Heart left ventricle (tissue), 16 donors: Measurements from ENCODE around the gene C19orf12. TPM values are rescaled to one million over a fixed set of nuclear protein-coding genes. Genes with fewer than 3 reads are reported as not detected.

Source experiments
- ATAC-seq, 4 donors: fragments of 200-7000 bp; cut with Tn5 transposase; one replicate each; pipeline ENCODE4 v1.9.1; 2020 to 2022; ENCODE audit warnings: moderate library complexity in 4 of 4, mild to moderate bottlenecking in 3 of 4, moderate number of reproducible peaks in 1 of 4
- DNase-seq, 5 donors: peaks; one replicate each; pipeline ENCODE4 v3.0.0-alpha.2; 2020
- H3K27ac ChIP-seq, 12 donors: fragments of 200-600 bp; sonication (generic) in 4 of 12; one replicate each; pipeline versions ENCODE4 v1.5.0 to v1.8.0; 2016 to 2022; ENCODE audit warnings: mild to moderate bottlenecking in 2 of 12
- H3K27me3 ChIP-seq, 9 donors: fragments of 200-600 bp; sonication (generic) in 2 of 9; one replicate each; pipeline versions ENCODE4 v1.5.1 to v1.8.0; 2016 to 2022; ENCODE audit warnings: mild to moderate bottlenecking in 3 of 9
- H3K36me3 ChIP-seq, 9 donors: fragments of 200-600 bp; sonication (generic) in 2 of 9; one replicate each; pipeline versions ENCODE4 v1.5.0 to v1.8.0; 2018 to 2022; ENCODE audit warnings: mild to moderate bottlenecking in 2 of 9
- H3K4me1 ChIP-seq, 12 donors: fragments of 200-600 bp; sonication (generic) in 4 of 12; one replicate each; pipeline versions ENCODE4 v1.5.0 to v1.8.0; 2016 to 2022; ENCODE audit warnings: mild to moderate bottlenecking in 3 of 12
- H3K4me3 ChIP-seq, 12 donors: fragments of 200-600 bp; sonication (generic) in 4 of 12; one replicate each; pipeline versions ENCODE4 v1.5.0 to v1.8.0; 2017 to 2022; ENCODE audit warnings: mild to moderate bottlenecking in 9 of 12, moderate library complexity in 4 of 12
- H3K9me3 ChIP-seq, 12 donors: fragments of 200-600 bp; sonication (generic) in 4 of 12; one replicate each; pipeline versions ENCODE4 v1.5.0 to v1.8.0; 2016 to 2022; ENCODE audit warnings: mild to moderate bottlenecking in 1 of 12
- CTCF ChIP-seq, 12 donors: fragments of 200-600 bp; sonication (generic) in 4 of 12; IDR thresholded peaks; one replicate each; pipeline versions ENCODE4 v1.5.0 to v1.8.0; 2018 to 2022; ENCODE audit warnings: antibody characterized with exemption in 12 of 12, mild to moderate bottlenecking in 5 of 12
- POLR2A ChIP-seq, 2 donors: fragments of 450-650 bp; IDR thresholded peaks; one replicate each; pipeline ENCODE4 v1.6.1; 2017; ENCODE audit warnings: antibody characterized with exemption in 2 of 2, mild to moderate bottlenecking in 2 of 2, moderate library complexity in 2 of 2
- WGBS, 4 donors: extraction: QIAGEN DNeasy Blood & Tissue Kit in 2 of 4; methylation state at CpG; one replicate each; pipeline versions ENCODE4 v1.1.5 to v1.1.7; 2013 to 2018; 5-methylcytosine and 5-hydroxymethylcytosine counted together
- intact Hi-C, 10 donors: fragments of 100-400 bp; cut with DNase I; formaldehyde crosslinking; loops; one replicate each; pipeline versions ENCODE4 v1.11.1 to v1.14.2; 2022
- polyA plus RNA-seq, 2 donors: library from polyadenylated mRNA; stranded (reverse); fragments of 200-250 nt; gene quantifications; one replicate each; pipeline ENCODE4 v1.2.3, GENCODE V29; 2013
- total RNA-seq, 9 donors: library from RNA; depleted of rRNA in 2 of 9; stranded (reverse); fragments of >200 nt in 2 of 9; fragmentation: NEBNext Ultra II Directional in 3 of 9; extraction: Animal tissue kit (Norgen Biotek cat#: 25700) in 3 of 9; gene quantifications; one replicate each; pipeline versions ENCODE4 v1.1.0 to v1.2.4, GENCODE V29; 2016 to 2023
- donor health status: ischemic (EF 13 %, LVEDD 7.1; RV severe dilation, severe dysfunction).
- donor health status: healthy with polysubstance abuse.
- donor health status: DM: no; HTN: yes; CAD: no.
- donor health status: DM: no; HTN: no; CAD: no.
- donor health status: ischemic (EF 25% LVEDD 6.9; RV normal size, moderate dysfunction).
- donor health status: ischemic (EF 25% LVEDD 5.7; RV mildly dilated, moderate dysfunction).
- donor health status: healthy.
- donor health status: DM: yes; HTN: yes; CAD: no.
- donor health status: ischemic (EF 35%, LVEDD 5.7; RV mildly dilated, moderate dysfunction).
- donor health status: nonischemic (EF 11% LVEDD 7.7; RV severe dilation, severe dysfunction).
- donor health status: DM: yes; HTN: yes; CAD: no.
- donor health status: PGD.
- donor health status: ischemic (EF 29% LVEDD 5.4; RV normal size, mild dysfunction).
- donor health status: nonischemic (EF 23%, LVEDD 6.1; RV moderate dilation, normal function).

C19orf12 gene
- total and polyA plus RNA-seq, 11 donors, result 34.0 to 80.3 (median 47.1) TPM

- no peaks in the 10 kb centered on the region for H3K36me3 ChIP-seq
- intact Hi-C loops, result loop anchor here in 7 of 10 donors (5.0 to 10.0 kb wide), 5 partner anchors 50 to 57 kb away; partner anchors contain the start of genes C19orf12 (in 3 of the 7) and POP4 (in 2 of the 7)
- WGBS, 4 donors, result 4 to 7% (median 6%) methylated on average over 1 of the region's 1 CpG
- no peaks in the 10 kb centered on the region for H3K9me3 ChIP-seq
- H3K27ac ChIP-seq, result peak overlapping the region; percentile 84 to 96 (median 90)
- peaks cover 4 to 50% (median 36%) of the 10 kb centered on the region in 12 donors for H3K4me1 ChIP-seq
- H3K4me3 ChIP-seq, result peak overlapping the region in 6 of 12 donors; percentile 3 to 29 (median 17)
- TF ChIP-seq CTCF (IDR thresholded peaks at IDR 0.05) (no peak), POLR2A (IDR thresholded peaks at IDR 0.05) (no peak)
- peak in 3 of 4 donors; percentile 0 to 8 (median 0) for ATAC-seq
- no peaks in the 10 kb centered on the region for H3K27me3 ChIP-seq
- no peak for DNase-seq
Observed at GRCh38 chr19:29662278-29662603, 52.8 kb downstream of the C19orf12 start.

- H3K4me1 ChIP-seq, result peaks cover 0 to 37% (median 29%) of the 10 kb centered on the region in 12 donors
- ATAC-seq, result no peak
- intact Hi-C loops, result loop anchor here in 7 of 10 donors (5.0 to 10.0 kb wide), 5 partner anchors 49 to 56 kb away; partner anchors contain the start of genes C19orf12 (in 3 of the 7) and POP4 (in 2 of the 7)
- WGBS, 4 donors, result 63 to 73% (median 66%) methylated on average over 10 of the region's 10 CpGs
- no peaks in the 10 kb centered on the region for H3K36me3 ChIP-seq
- TF ChIP-seq POLR2A (IDR thresholded peaks at IDR 0.05) (no peak), CTCF (IDR thresholded peaks at IDR 0.05) (no peak)
- no peak overlapping the region for H3K27ac ChIP-seq
- no peaks in the 10 kb centered on the region for H3K9me3 ChIP-seq
- H3K4me3 ChIP-seq, result no peak overlapping the region
- no peak for DNase-seq
- H3K27me3 ChIP-seq, result no peaks in the 10 kb centered on the region
Observed at GRCh38 chr19:29660835-29661234, 54.2 kb downstream of the C19orf12 start.

DNA sequence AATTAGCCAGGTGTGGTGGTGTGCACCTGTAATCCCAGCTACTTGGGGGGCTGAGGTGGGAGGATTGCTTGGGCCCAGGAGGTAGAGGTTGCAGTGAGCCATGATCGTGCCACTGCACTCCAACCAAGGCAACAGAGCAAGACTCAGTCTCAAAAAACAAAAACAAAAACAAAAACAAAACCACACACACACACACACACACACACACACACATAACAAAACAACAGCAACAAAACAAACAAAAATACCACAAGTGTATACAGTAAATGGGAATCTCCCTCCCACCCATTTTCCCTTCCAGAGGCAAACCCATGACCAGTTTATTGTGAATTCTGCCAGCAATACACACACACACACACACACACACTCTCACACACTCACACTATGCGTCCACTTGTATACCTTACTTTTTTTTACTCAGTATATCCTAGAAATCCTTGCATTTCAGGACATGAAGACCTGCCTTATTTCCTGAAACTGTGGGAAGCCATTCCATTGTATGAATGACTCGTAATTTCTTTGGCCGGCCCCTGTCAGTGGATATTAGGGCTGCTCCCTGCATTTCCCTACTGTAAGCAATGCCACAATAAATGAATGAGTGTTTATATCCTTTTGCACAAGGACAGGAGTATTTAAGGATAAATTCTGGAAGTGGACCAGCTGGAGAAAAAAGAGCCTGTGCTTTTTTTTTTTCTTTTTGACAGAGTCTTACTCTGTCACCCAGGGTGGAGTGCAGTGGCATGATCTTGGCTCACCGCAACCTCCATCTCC is 56.7 kb downstream of the C19orf12 start:
- Histone ChIP-seq H3K36me3 (no peaks in the 10 kb centered on the region), H3K27me3 (no peaks in the 10 kb centered on the region), H3K27ac (no peak overlapping the region), H3K4me3 (no peak overlapping the region), H3K9me3 (peaks cover 0 to 8% (median 0%) of the 10 kb centered on the region in 12 donors), H3K4me1 (peaks cover 0 to 21% (median 15%) of the 10 kb centered on the region in 12 donors)
- DNase-seq (no peak), ATAC-seq (no peak)
- intact Hi-C loops, result no loop called here
- TF ChIP-seq CTCF (IDR thresholded peaks at IDR 0.05), result no peak
- TF ChIP-seq POLR2A (IDR thresholded peaks at IDR 0.05), result no peak
- WGBS, 4 donors, result 81 to 84% (median 82%) methylated on average over 5 of the region's 5 CpGs

- intact Hi-C loops, result no loop called here
- no peak for DNase-seq
- Histone ChIP-seq H3K4me3 (no peak overlapping the region), H3K36me3 (no peaks in the 10 kb centered on the region), H3K9me3 (peaks cover 0 to 8% (median 0%) of the 10 kb centered on the region in 12 donors), H3K27me3 (no peaks in the 10 kb centered on the region), H3K4me1 (no peaks in the 10 kb centered on the region), H3K27ac (no peak overlapping the region)
- TF ChIP-seq POLR2A (IDR thresholded peaks at IDR 0.05), result no peak
- TF ChIP-seq CTCF (IDR thresholded peaks at IDR 0.05), result no peak
- 69 to 75% (median 71%) methylated on average over 4 of the region's 4 CpGs for WGBS, 4 donors
- ATAC-seq, result no peak
Observed at GRCh38 chr19:29655648-29656335, 59.3 kb downstream of the C19orf12 start.
